Endothelial cell of umbilical vein (primary cell): ENCODE measurements around the gene DENND1A. TPM values are rescaled to one million over a fixed set of nuclear protein-coding genes. Genes with fewer than 3 reads are reported as not detected.

Source experiments
- BruUV-seq: library from RNA; stranded (reverse); fragments of 400-500 nt; replicated peaks from 2 replicates; lab custom pipeline; 2021; lab: Mats Ljungman, UMichigan
- CTCF ChIA-PET: fragments of 300-600, 350-600 bp; sonication (Branson Sonifier 250); formaldehyde crosslinking; loops from one replicate; lab custom pipeline; 2021; ENCODE audit warnings: antibody characterized with exemption, inconsistent platforms; lab: Charles Lee
- POLR2A ChIA-PET: fragments of 300-600, 350-600 bp; sonication (Branson Sonifier 250); formaldehyde crosslinking; loops from one replicate; lab custom pipeline; 2021; ENCODE audit warnings: antibody characterized with exemption, inconsistent platforms; lab: Charles Lee
- DNase-seq: peaks from one replicate; pipeline ENCODE4 v3.0.0-alpha.2; 2011; ENCODE audit warnings: low read depth, low spot score
- FAIRE-seq: peaks from 2 replicates; lab custom pipeline; 2011; peaks lifted over from hg19 to GRCh38; lab: Jason Lieb, UNC
- H2AFZ ChIP-seq: 2 replicates; pipeline ENCODE4 v1.6.0; 2012; ENCODE audit warnings: low read depth, low read length, control low read depth, inconsistent platforms
- H3K27ac ChIP-seq: 2 replicates; pipeline ENCODE4 v1.5.1; 2011; ENCODE audit warnings: low read depth, mild to moderate bottlenecking, control low read depth, low read length, moderate library complexity; ENCODE audit not compliant: insufficient read depth
- H3K27me3 ChIP-seq, 2 experiments: 2 replicates each; pipeline versions ENCODE4 v1.6.0 to v1.6.1; 2011; ENCODE audit warnings: low read length in 2 of 2, mixed read lengths in 1 of 2; ENCODE audit not compliant: control insufficient read depth in 2 of 2, insufficient read depth in 2 of 2
- H3K36me3 ChIP-seq, 2 experiments: 2 replicates in 1 of 2; 3 replicates in 1 of 2; pipeline ENCODE4 v1.5.1; 2011; ENCODE audit warnings: low read length in 2 of 2, mild to moderate bottlenecking in 1 of 2, moderate library complexity in 1 of 2; ENCODE audit not compliant: control insufficient read depth in 2 of 2, insufficient read depth in 2 of 2; ENCODE audit errors: extremely low read depth in 1 of 2
- H3K4me1 ChIP-seq: 3 replicates; pipeline ENCODE4 v1.5.1; 2011; ENCODE audit warnings: mild to moderate bottlenecking, low read length; ENCODE audit not compliant: control insufficient read depth, insufficient read depth; ENCODE audit errors: extremely low read depth
- H3K4me2 ChIP-seq: 2 replicates; pipeline ENCODE4 v1.6.1; 2011; ENCODE audit warnings: low read length, control low read depth, mixed read lengths; ENCODE audit not compliant: insufficient read depth
- H3K4me3 ChIP-seq, 3 experiments: fragments of 200-600 bp in 1 of 3; sonication (generic), shearing (Covaris generic) in 1 of 3; replicated peaks in 1 of 3; 2 replicates each; pipeline ENCODE4 v1.5.1; 2011 to 2016; ENCODE audit warnings: control low read depth in 3 of 3, low read length in 3 of 3, mild to moderate bottlenecking in 2 of 3, inconsistent platforms in 1 of 3, low read depth in 1 of 3, moderate library complexity in 1 of 3; ENCODE audit not compliant: insufficient read depth in 1 of 3
- H3K79me2 ChIP-seq: 2 replicates; pipeline ENCODE4 v1.6.0; 2012; ENCODE audit warnings: low read length, inconsistent platforms; ENCODE audit not compliant: control insufficient read depth, insufficient read depth
- H3K9ac ChIP-seq: replicated peaks from 2 replicates; pipeline ENCODE3; 2011; ENCODE audit warnings: low read length, control low read depth; ENCODE audit not compliant: insufficient read depth; ENCODE audit errors: extremely low read depth
- H3K9me1 ChIP-seq: replicated peaks from 3 replicates; pipeline ENCODE4 v1.6.0; 2011; ENCODE audit warnings: mild to moderate bottlenecking, low read length; ENCODE audit not compliant: control insufficient read depth, insufficient read depth; ENCODE audit errors: extremely low read depth
- H3K9me3 ChIP-seq: replicated peaks from 2 replicates; pipeline ENCODE4 v1.5.1; 2012; ENCODE audit warnings: low read length, inconsistent platforms; ENCODE audit not compliant: control insufficient read depth, insufficient read depth
- H4K20me1 ChIP-seq: replicated peaks from 2 replicates; pipeline ENCODE3; 2011; ENCODE audit warnings: mild to moderate bottlenecking, low read length; ENCODE audit not compliant: control insufficient read depth, insufficient read depth; ENCODE audit errors: extremely low read depth
- CTCF ChIP-seq, 2 donors: IDR thresholded peaks; 1 replicate in 1 of 2; 2 replicates in 1 of 2; pipeline ENCODE4 v1.5.1; 2011; ENCODE audit warnings: low read length in 2 of 2, mild to moderate bottlenecking in 2 of 2, moderate library complexity in 2 of 2, control low read depth in 1 of 2, inconsistent platforms in 1 of 2, low read depth in 1 of 2; ENCODE audit not compliant: insufficient read depth in 1 of 2; ENCODE audit errors: extremely low read depth in 1 of 2
- EZH2 ChIP-seq: IDR thresholded peaks from 2 replicates; pipeline ENCODE4 v1.6.1; 2012; ENCODE audit warnings: borderline replicate concordance, low read depth, mild to moderate bottlenecking, moderate library complexity, low read length, inconsistent platforms; ENCODE audit not compliant: severe bottlenecking
- FOS ChIP-seq: IDR thresholded peaks from 2 replicates; pipeline ENCODE4 v1.6.1; 2011; ENCODE audit warnings: mild to moderate bottlenecking, low read length, moderate library complexity, borderline replicate concordance; ENCODE audit not compliant: insufficient read depth
- GATA2 ChIP-seq: IDR thresholded peaks from 2 replicates; pipeline ENCODE4 v1.7.0; 2011; ENCODE audit warnings: low read depth, mild to moderate bottlenecking, moderate library complexity, mixed read lengths, low read length; ENCODE audit not compliant: insufficient read length, insufficient read depth
- JUN ChIP-seq: IDR thresholded peaks from 2 replicates; pipeline ENCODE4 v1.6.1; 2011; ENCODE audit warnings: borderline replicate concordance, low read depth; ENCODE audit not compliant: insufficient read length, insufficient read depth
- MAX ChIP-seq: IDR thresholded peaks from 2 replicates; pipeline ENCODE4 v1.6.1; 2011; ENCODE audit not compliant: insufficient read depth, insufficient read length
- MYC ChIP-seq: IDR thresholded peaks from one replicate; pipeline ENCODE4 v1.6.1; 2011; ENCODE audit warnings: mild to moderate bottlenecking, low read depth, low read length
- POLR2A ChIP-seq: IDR thresholded peaks from 2 replicates; pipeline ENCODE4 v1.6.1; 2012; ENCODE audit warnings: low read depth, mild to moderate bottlenecking, control low read depth, low read length
- POLR2AphosphoS5 ChIP-seq: IDR thresholded peaks from 2 replicates; pipeline ENCODE4 v1.6.1; 2012; ENCODE audit warnings: low read depth, mild to moderate bottlenecking, control low read depth, low read length, moderate library complexity; ENCODE audit not compliant: insufficient read depth
- dilution Hi-C: fragments of 300-500 bp; cut with MboI; formaldehyde crosslinking; loops from one replicate; pipeline ENCODE4 v1.15.0; 2019; ENCODE audit warnings: low sequenced_read_pairs; ENCODE audit not compliant: extremely low pct_ligation_motif_present
- intact Hi-C: fragments of 100-400 bp; cut with micrococcal nuclease; formaldehyde crosslinking; loops from one replicate; pipeline ENCODE4 v1.10.0; 2022
- polyA plus RNA-seq, 4 experiments: library from polyadenylated mRNA; depleted of rRNA in 3 of 4; stranded (reverse) in 3 of 4; unstranded in 1 of 4; fragments of >200 nt; gene quantifications; 2 replicates each; pipeline versions ENCODE4 v1.2.1 to v1.2.3, GENCODE V29; 2011 to 2012; ENCODE audit warnings: missing spikeins in 1 of 4
- total RNA-seq: library from RNA; stranded (reverse); gene quantifications from 2 replicates; pipeline ENCODE4 v1.2.3, GENCODE V29; 2021

DENND1A gene
- total and polyA plus RNA-seq, 2 donors (not counting 3 experiments of a cell fraction or from before 2014, with no cell fraction given), result 18.5 to 24.5 TPM

GRCh38 chr9:123959787-123960186 is 29.9 kb upstream of the DENND1A start:
- Histone ChIP-seq H3K9ac (no peak overlapping the region), H3K9me1 (no peaks in the 10 kb centered on the region), H3K36me3 (no peaks in the 10 kb centered on the region), H3K9me3 (no peaks in the 10 kb centered on the region), H3K79me2 (no peaks in the 10 kb centered on the region), H3K27ac (no peak overlapping the region), H3K4me1 (no peaks in the 10 kb centered on the region), H3K27me3 (peaks cover 11 to 16% of the 10 kb centered on the region in 2 experiments), H3K4me2 (no peak overlapping the region), H4K20me1 (no peaks in the 10 kb centered on the region), H3K4me3 (no peak overlapping the region), H2AFZ (no peak overlapping the region)
- ChIA-PET CTCF (no interaction called here), POLR2A (no interaction called here)
- FAIRE-seq (no peak), DNase-seq (no peak)
- dilution Hi-C loops, result no loop called here
- intact Hi-C loops, result no loop called here
- BruUV-seq, result no TSS peak
- TF ChIP-seq POLR2AphosphoS5, result no peak
- TF ChIP-seq MYC, result no peak
- no peak for TF ChIP-seq CTCF (IDR thresholded peaks at IDR 0.05; ENCODE audit: extremely low read depth in 1 of 2, insufficient read depth in 1 of 2, low read depth in 1 of 2, low read length in 2 of 2)
- TF ChIP-seq GATA2, result no peak
- TF ChIP-seq POLR2A, result no peak
- no peak for TF ChIP-seq MAX
- no peak for TF ChIP-seq EZH2
- no peak for TF ChIP-seq JUN
- no peak for TF ChIP-seq FOS
